K562 (cell line): ENCODE data around the gene EBI3. TPM values are rescaled to one million over a fixed set of nuclear protein-coding genes. Genes with fewer than 3 reads are reported as not detected.

Experiments
- BMI1 ChIP-seq: fragments of 150-350 bp; IDR thresholded peaks from 2 replicates; pipeline ENCODE4 v1.6.1; 2014; ENCODE audit warnings: low read length
- CTBP1 ChIP-seq: fragments of 450-650 bp; IDR thresholded peaks from 2 replicates; pipeline ENCODE4 v1.6.1; 2016; ENCODE audit warnings: borderline replicate concordance
- GATAD2B ChIP-seq: fragments of 450-650 bp; IDR thresholded peaks from 2 replicates; pipeline ENCODE4 v1.6.1; 2017; ENCODE audit warnings: mild to moderate bottlenecking, borderline replicate concordance
- HEY1 ChIP-seq: fragments of 250-450 bp; sonication (Bioruptor Pico); IDR thresholded peaks from 2 replicates; pipeline ENCODE4 v1.5.0; 2020; ENCODE audit warnings: mild to moderate bottlenecking, moderate library complexity, borderline replicate concordance
- HNRNPLL ChIP-seq: fragments of 200-400 bp; formaldehyde crosslinking; IDR thresholded peaks from 2 replicates; pipeline ENCODE4 v1.6.1; 2017; ENCODE audit warnings: low read length, low read depth, mild to moderate bottlenecking; ENCODE audit not compliant: poor library complexity, severe bottlenecking
- KAT2B ChIP-seq: IDR thresholded peaks from one replicate; pipeline ENCODE4 v1.6.1; 2012; ENCODE audit warnings: low read depth, mild to moderate bottlenecking, control low read depth, inconsistent platforms, low read length, moderate library complexity
- MTA2 ChIP-seq: fragments of 450-650 bp; IDR thresholded peaks from 2 replicates; pipeline ENCODE4 v1.6.1; 2016; ENCODE audit warnings: low read depth
- NCOA4 ChIP-seq: fragments of 450-650 bp; IDR thresholded peaks from 2 replicates; pipeline ENCODE4 v1.6.1; 2018; ENCODE audit warnings: mild to moderate bottlenecking; ENCODE audit not compliant: partially characterized antibody
- PRMT5 ChIP-seq: sonication (generic); formaldehyde crosslinking; IDR thresholded peaks from 2 replicates; pipeline ENCODE4 v1.5.0; 2020; ENCODE audit warnings: missing genetic modification reagents
- SRSF7 ChIP-seq: fragments of 200-400 bp; formaldehyde crosslinking; optimal IDR thresholded peaks from 2 replicates; pipeline ENCODE3; 2017; ENCODE audit warnings: mild to moderate bottlenecking, low read depth, low read length
- TBP ChIP-seq: optimal IDR thresholded peaks from 2 replicates; pipeline ENCODE3; 2011; ENCODE audit warnings: low read depth, low read length, improper control_type of control experiment
- ZFP36 ChIP-seq: fragments of 150-350 bp; IDR thresholded peaks from 2 replicates; pipeline ENCODE4 v1.6.1; 2018; ENCODE audit warnings: low read length, low read depth; ENCODE audit not compliant: partially characterized antibody
- ZNF57 ChIP-seq: fragments of 450-650 bp; formaldehyde crosslinking; IDR thresholded peaks from 2 replicates; pipeline ENCODE4 v1.4.0; 2020; ENCODE audit warnings: mild to moderate bottlenecking, moderate library complexity
- polyA plus RNA-seq, 8 experiments: library from polyadenylated mRNA; depleted of rRNA in 4 of 8; stranded (reverse) in 5 of 8; unstranded in 3 of 8; fragments of >200 nt; fragmentation: Nextera tagmentation in 2 of 8; fragmentation: Illumina TruSeq in 1 of 8; extraction: Ambion mirVana in 2 of 8; extraction: Trizol in 1 of 8; gene quantifications; 2 replicates each; pipeline versions ENCODE4 v1.2.1 to v1.2.3, GENCODE V29; 2011 to 2014; ENCODE audit warnings: inconsistent platforms in 1 of 8, missing spikeins in 1 of 8
- total RNA-seq, 7 experiments: library from RNA; depleted of rRNA in 6 of 7; stranded (reverse); fragments of >200 nt in 6 of 7; fragmentation: Illumina TruSeq in 2 of 7; extraction: Trizol in 2 of 7; gene quantifications; 2 replicates each; pipeline versions ENCODE4 v1.2.1 to v1.2.3, GENCODE V29; 2011 to 2021; ENCODE audit warnings: low replicate concordance in 1 of 7
- TF ChIP-seq, protein P1 (sequence below): fragments of 250-450 bp; sonication (Bioruptor Pico); IDR thresholded peaks from 2 replicates; pipeline ENCODE4 v1.4.0; 2020; ENCODE audit warnings: mild to moderate bottlenecking, moderate library complexity
- TF ChIP-seq, protein P2 (sequence below): IDR thresholded peaks from 3 replicates; pipeline ENCODE4 v1.6.1; 2011; ENCODE audit warnings: borderline replicate concordance, mild to moderate bottlenecking, moderate library complexity; ENCODE audit not compliant: insufficient read length; ENCODE audit errors: extremely low read depth
- TF ChIP-seq, protein P3 (sequence below): fragments of 450-650 bp; IDR thresholded peaks from 2 replicates; pipeline ENCODE4 v1.6.1; 2017; ENCODE audit warnings: mild to moderate bottlenecking, moderate library complexity

EBI3 gene
- total and polyA plus RNA-seq, 9 of the 15 experiments (the other 6 are each of a cell fraction or from before 2014, with no cell fraction given): 0.08 to 0.35 (median 0.22) TPM; not detected in 6

DNA sequence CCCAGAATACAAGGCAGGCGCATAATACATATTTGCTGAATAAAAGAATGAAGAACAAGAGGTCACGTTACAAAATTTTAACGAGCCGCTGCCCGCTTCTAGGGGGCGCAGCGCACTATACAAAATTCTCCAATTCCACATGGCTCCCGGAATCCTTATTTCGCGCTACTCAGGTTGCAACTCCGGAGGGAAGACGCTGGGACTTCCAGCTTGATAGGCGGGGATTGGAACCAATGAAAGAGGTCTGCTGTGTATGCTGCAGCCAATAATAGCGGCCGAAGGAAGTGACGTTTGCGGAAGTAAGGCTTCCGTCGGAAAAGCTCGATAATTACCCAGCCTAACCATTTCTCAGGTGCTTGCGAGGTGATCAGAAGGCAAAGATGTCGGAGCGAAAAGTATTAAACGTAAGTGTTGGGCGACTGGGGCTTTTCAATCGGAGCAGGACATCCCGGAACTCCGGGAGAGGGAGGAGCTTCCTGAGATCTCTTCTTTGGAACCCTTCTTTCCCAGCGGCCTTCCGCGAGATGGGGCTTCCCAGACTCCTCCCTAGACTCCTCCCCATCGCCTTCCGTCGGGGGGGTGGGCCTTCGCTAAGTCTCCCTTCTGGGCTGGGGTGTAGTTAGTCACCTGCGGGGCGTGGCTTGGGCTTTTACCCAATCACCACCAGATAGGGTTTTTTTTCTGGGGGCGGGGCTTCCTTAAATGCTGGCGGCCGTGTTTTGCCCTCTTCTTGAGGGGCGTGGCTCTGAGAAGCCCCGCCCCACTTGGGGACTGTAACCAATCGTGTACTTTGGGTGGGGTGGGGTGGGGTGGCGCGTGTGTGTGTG lies 17.7 kb downstream of the EBI3 start, which contains the start of gene YJU2 (continued):
- TF ChIP-seq, protein P1, sequence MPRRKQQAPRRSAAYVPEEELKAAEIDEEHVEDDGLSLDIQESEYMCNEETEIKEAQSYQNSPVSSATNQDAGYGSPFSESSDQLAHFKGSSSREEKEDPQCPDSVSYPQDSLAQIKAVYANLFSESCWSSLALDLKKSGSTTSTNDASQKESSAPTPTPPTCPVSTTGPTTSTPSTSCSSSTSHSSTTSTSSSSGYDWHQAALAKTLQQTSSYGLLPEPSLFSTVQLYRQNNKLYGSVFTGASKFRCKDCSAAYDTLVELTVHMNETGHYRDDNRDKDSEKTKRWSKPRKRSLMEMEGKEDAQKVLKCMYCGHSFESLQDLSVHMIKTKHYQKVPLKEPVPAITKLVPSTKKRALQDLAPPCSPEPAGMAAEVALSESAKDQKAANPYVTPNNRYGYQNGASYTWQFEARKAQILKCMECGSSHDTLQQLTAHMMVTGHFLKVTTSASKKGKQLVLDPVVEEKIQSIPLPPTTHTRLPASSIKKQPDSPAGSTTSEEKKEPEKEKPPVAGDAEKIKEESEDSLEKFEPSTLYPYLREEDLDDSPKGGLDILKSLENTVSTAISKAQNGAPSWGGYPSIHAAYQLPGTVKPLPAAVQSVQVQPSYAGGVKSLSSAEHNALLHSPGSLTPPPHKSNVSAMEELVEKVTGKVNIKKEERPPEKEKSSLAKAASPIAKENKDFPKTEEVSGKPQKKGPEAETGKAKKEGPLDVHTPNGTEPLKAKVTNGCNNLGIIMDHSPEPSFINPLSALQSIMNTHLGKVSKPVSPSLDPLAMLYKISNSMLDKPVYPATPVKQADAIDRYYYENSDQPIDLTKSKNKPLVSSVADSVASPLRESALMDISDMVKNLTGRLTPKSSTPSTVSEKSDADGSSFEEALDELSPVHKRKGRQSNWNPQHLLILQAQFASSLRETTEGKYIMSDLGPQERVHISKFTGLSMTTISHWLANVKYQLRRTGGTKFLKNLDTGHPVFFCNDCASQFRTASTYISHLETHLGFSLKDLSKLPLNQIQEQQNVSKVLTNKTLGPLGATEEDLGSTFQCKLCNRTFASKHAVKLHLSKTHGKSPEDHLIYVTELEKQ (CRISPR knock-in tag): no peak
- TF ChIP-seq MTA2: no peak
- no peak for TF ChIP-seq HEY1 (CRISPR knock-in tag)
- peak; percentile 80 for TF ChIP-seq CTBP1
- TF ChIP-seq, protein P2, sequence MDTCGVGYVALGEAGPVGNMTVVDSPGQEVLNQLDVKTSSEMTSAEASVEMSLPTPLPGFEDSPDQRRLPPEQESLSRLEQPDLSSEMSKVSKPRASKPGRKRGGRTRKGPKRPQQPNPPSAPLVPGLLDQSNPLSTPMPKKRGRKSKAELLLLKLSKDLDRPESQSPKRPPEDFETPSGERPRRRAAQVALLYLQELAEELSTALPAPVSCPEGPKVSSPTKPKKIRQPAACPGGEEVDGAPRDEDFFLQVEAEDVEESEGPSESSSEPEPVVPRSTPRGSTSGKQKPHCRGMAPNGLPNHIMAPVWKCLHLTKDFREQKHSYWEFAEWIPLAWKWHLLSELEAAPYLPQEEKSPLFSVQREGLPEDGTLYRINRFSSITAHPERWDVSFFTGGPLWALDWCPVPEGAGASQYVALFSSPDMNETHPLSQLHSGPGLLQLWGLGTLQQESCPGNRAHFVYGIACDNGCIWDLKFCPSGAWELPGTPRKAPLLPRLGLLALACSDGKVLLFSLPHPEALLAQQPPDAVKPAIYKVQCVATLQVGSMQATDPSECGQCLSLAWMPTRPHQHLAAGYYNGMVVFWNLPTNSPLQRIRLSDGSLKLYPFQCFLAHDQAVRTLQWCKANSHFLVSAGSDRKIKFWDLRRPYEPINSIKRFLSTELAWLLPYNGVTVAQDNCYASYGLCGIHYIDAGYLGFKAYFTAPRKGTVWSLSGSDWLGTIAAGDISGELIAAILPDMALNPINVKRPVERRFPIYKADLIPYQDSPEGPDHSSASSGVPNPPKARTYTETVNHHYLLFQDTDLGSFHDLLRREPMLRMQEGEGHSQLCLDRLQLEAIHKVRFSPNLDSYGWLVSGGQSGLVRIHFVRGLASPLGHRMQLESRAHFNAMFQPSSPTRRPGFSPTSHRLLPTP: no peak
- TF ChIP-seq NCOA4: no peak
- TF ChIP-seq KAT2B: no peak
- TF ChIP-seq, protein P3, sequence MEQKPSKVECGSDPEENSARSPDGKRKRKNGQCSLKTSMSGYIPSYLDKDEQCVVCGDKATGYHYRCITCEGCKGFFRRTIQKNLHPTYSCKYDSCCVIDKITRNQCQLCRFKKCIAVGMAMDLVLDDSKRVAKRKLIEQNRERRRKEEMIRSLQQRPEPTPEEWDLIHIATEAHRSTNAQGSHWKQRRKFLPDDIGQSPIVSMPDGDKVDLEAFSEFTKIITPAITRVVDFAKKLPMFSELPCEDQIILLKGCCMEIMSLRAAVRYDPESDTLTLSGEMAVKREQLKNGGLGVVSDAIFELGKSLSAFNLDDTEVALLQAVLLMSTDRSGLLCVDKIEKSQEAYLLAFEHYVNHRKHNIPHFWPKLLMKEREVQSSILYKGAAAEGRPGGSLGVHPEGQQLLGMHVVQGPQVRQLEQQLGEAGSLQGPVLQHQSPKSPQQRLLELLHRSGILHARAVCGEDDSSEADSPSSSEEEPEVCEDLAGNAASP: no peak
- no peak for TF ChIP-seq BMI1
- TF ChIP-seq GATAD2B: no peak; the same call in 1 of the 2 replicates
- no peak for TF ChIP-seq PRMT5 (CRISPR knock-in tag)
- TF ChIP-seq HNRNPLL: no peak
- no peak for TF ChIP-seq SRSF7
- TF ChIP-seq TBP: peak; percentile 79
- TF ChIP-seq ZFP36: no peak
- TF ChIP-seq ZNF57 (CRISPR knock-in tag): no peak
